Stimulated activated CD4-positive, alpha-beta T cell treated with anti-CD3 and anti-CD28 coated beads, TNF-alpha, amount 100 ng/mL, for 24 hours (primary cell): ENCODE measurements around the gene HEPACAM2.
A peak's percentile ranks its signal among the peaks of the same experiment; 100 is the strongest.

ENCODE experiments used
- DNase-seq, 3 experiments: peaks; one replicate each; pipeline ENCODE4 v3.0.0-alpha.2; 2020; ENCODE audit warnings: low read depth in 3 of 3

Gene HEPACAM2

DNA sequence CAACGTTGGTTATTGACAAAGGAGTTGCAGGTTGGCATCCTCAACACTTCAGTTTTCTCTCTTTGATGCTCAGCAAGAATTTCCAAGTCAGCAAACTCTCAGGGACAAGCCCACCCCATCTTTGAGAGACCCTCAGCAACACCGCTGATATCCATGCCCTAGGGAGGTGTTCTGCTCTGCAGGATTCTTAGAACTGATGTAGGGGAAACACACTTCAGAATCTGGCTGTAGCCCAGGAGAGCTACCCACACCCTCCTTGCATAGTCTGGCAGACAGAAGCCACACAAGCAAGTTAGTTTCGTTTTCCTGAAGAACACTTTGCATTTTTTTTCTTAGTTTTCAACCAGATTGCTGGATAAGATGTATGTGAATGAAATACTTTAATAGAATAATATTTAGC, 78.9 kb downstream of the HEPACAM2 start:
- DNase-seq: peak; percentile 4 to 13 (median 9)

- DNase-seq: peak in 1 of 3 experiments; percentile 0
Measured at GRCh38 chr7:93146472-93147141, 79.7 kb downstream of the HEPACAM2 start.

- DNase-seq: no peak
Measured at GRCh38 chr7:93146036-93146435, 80.2 kb downstream of the HEPACAM2 start.

GRCh38 chr7:93145354-93145753, 80.9 kb downstream of the HEPACAM2 start:
- no peak for DNase-seq

- no peak for DNase-seq
Measured at GRCh38 chr7:93142127-93142526, 84.1 kb downstream of the HEPACAM2 start.

DNA sequence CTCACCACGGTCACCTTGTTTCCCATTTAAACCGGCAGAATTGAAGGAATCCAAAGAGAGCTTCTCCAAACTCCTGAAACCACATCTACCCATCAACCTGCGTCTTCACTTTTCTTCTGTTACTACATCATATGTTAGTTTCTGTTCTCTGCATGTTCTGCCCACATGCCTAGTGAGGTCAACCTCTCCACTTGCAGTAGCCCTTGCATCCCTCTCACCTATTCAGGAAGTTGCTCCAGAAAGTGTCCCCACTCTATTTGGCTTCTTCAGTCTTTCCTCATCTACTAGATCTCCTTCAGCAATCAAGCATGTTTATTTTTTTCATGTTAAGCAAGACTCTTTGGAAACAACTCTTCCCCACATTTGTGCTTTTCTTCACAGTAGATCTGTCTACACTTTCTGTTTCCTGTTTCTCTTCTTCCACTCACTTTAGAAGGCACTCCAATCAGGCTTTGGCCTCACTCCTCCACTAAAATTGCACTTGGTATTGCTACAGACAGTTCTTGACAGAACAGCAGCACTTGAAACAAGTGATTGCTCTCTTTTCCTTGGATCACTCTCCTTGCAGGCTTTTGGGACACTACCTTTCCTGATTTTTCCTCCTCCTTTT, 85.6 kb downstream of the HEPACAM2 start:
- DNase-seq: no peak

DNA sequence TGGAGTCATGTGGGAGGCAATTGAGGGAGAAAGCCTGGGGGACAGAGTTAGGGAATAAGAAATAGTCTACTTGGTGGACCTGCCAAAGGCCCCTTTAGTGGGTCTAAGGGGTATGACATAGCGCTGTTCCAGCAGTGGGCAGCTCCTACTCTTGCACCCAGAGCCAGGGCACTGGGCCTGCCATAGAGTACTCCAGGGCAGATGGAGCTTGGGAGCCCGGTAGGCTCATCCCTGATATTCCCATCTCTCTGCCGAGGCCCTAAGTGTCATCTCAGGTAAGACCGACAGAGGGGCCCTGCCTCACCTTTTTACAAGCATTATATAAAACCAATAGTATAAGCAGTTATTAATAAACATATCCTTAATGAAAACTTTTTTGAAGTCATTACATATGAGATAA, 87.7 kb downstream of the HEPACAM2 start:
- DNase-seq: no peak
